GM20431 (cell line): ENCODE measurements around the gene VGF.
"Not testable (repeated sequence)": the region's sequence is repeated elsewhere in the genome, so short reads cannot be mapped to it uniquely, and the experiment has no call there.

Experiments
- in situ Hi-C: fragments of 300-500 bp; cut with MseI, MboI; formaldehyde crosslinking; loops from one replicate; pipeline ENCODE4 v1.15.0; 2020; ENCODE audit warnings: low sequenced_read_pairs; ENCODE audit not compliant: unreplicated experiment

VGF gene

GRCh38 chr7:101122933-101123702 lies 42.3 kb downstream of the VGF start:
- in situ Hi-C loops: no loop called here

DNA sequence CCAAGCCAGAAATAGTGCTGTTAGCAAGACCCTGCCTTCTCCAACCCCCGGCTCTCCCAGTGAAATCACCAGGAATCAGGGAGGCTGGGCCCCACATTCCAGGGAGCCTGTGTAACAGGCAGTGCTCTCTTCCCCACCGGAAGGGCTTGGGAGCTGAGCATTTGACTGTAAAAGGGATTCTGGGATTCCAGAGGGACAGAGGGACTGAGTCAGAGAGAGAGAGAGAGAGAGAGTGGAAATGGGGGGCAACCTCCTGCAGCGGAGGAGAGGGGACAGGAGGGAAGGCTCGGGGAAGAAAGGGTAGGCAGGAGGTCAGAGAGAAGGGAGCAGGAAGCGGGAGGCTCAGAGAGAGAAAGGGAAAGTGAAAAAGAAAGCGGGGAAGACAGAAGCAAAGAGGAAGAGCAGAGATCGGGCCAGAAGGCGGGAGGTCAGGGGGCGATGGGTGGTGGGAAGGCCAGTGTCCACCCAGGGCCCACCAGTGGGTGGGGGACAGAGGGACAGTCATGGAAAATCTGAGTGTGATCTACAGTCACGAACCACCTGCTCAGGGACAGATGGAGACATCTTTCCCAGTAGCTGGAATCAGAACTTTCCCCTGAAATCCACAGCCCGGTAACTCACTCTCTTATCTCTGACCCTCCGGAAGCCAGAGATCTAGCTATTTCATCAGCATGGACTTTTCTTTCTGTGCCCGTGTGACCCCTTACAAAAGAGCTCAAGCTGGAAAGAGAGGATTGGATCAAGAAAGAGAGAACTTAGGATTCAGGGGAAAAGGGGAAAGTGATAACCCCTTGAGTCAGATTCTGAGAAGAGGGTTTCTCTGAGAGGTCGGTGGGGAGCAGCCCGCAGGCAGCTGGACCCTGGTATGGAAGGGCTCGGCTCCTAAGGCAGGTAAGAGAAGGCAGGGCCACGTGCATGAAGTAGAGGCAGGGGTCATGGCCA lies 43.1 kb downstream of the VGF start:
- in situ Hi-C loops: no loop called here

GRCh38 chr7:101121631-101121990 lies 43.8 kb downstream of the VGF start:
- in situ Hi-C loops: not testable (repeated sequence)

GRCh38 chr7:101120315-101120714 lies 45.1 kb downstream of the VGF start:
- in situ Hi-C loops: no loop called here

GRCh38 chr7:101119876-101120275 lies 45.5 kb downstream of the VGF start:
- in situ Hi-C loops: no loop called here

DNA sequence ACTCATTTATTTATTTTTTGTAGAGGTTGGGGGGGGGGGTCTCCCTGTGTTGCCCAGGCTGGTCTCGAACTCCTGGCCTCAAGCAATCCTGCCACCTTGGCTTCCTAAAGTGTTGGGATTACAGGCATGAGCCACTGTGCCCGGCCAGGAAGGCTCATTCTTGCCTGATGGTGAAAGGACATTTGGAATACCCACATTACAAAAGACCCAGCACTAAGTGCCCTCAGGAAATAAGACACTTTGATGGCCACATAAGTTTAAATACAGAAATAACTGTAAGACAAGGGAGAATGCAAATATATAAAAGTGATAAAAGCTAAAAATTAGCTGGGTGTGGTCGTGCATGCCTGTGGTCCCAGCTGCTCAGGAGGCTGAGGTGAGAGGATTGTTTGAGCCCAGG lies 46.5 kb downstream of the VGF start:
- in situ Hi-C loops: no loop called here

DNA sequence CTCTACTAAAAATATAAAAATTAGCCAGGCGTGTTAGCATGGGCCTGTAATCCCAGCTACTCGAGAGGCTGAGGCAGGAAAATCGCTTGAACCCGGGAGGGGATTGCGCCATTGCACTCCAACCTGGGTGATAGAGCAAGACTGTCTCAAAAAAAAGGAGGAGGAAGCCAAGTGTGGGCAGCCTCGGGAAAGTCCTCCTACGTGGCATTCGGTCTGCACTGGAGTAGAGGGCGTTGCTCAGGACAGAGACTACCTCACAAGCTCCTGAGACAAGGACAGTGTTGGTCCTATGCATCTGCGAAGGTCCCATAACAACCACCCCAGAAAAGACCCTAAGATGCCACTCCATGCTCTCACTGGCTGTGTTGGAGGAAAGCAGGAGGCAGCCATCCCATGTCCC lies 48.5 kb downstream of the VGF start:
- in situ Hi-C loops: no loop called here

DNA sequence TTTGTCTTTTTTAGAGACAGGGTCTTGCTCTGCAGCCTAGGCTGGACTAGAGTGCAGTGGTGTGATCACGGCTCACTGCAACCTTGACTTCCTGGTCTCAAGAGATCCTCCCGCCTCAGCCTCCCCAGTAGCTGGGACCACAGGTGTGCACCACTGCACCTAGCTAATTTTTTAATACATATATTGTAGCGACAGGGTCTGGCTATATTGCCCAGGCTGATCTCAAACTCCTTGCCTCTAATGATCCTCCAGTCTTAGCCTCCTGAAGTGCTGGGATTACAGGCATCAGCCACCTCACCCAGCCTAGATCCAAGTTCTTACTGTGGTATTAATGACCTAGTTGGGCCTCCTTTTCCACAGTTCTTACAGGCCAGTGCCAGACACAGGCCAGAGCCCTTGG lies 50.2 kb downstream of the VGF start:
- in situ Hi-C loops: no loop called here

DNA sequence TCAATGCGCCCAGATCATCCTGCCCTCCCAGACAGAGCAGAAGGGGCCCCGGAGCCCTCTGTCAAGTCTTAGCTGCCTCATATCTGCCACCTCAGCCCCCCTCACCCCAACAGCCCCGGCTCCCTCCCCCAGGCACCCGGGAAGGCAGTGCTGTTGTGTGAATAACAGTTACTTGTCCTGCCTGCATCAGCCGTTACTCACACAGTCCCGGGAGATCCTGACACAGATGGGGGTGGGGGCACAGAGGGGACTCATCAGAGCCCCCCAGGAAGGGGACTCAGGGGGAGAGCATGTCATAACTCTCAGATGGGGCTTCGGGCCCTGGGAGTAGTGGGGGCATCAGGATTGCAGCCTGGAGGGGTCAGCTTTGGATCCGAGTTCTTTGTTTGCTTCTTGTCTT lies 50.9 kb downstream of the VGF start:
- in situ Hi-C loops: no loop called here

- in situ Hi-C loops: no loop called here
Measured at GRCh38 chr7:101113836-101114235, 51.5 kb downstream of the VGF start.

DNA sequence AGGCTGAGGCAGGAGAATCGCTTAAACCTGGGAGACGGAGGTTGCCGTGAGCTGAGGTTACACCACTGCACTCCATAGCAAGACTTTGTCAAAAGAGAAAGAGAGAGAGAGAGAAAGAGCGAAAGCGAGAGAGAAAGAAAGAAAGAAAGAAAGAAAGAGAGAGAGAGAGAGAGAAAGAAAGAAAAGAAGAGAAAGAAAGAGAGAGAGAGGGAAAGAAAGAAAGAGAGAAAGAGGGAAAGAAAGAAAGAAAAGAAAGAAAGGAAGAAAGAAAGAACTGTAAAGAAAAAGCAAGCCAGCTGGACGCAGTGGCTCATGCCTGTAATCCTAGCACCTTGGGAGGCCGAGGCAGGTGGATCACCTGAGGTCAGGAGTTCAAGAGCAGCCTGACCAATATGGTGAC lies 52.2 kb downstream of the VGF start:
- in situ Hi-C loops: not testable (repeated sequence)
